Measurements from ENCODE around the gene NUAK1.

The NUAK1 gene

GRCh38 chr12:106062693-106063092 is 76.1 kb downstream of the NUAK1 start:
- no peak for DNase-seq (ENCODE audit: low spot score)

GRCh38 chr12:106058256-106059182 is 80.2 kb downstream of the NUAK1 start:
- DNase-seq (ENCODE audit: low spot score): no peak

DNA sequence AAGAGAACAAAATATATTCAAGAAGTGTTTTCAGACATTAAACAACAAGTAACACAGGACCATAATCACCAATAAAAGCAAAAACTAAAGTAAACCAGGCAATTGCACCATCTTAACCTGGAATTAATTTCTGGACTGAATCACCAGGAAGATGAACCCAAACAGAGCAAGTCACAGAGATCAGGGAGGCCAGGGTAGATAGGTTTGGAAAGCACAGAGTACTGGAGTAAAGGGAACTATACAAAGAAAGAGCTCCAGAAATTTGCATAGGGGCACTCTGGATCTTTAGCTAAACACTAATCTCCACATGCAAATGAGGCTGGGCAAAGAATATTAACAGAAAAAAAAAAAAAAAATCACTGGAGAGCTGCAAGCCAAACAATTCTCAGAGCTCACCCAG is 84.7 kb downstream of the NUAK1 start:
- no peak for DNase-seq (ENCODE audit: low spot score)

- peak; percentile 58 for DNase-seq (ENCODE audit: low spot score)
Measured at GRCh38 chr12:106051853-106052531, 86.8 kb downstream of the NUAK1 start.

GRCh38 chr12:106049546-106049945 is 89.2 kb downstream of the NUAK1 start:
- no peak for DNase-seq (ENCODE audit: low spot score)

DNA sequence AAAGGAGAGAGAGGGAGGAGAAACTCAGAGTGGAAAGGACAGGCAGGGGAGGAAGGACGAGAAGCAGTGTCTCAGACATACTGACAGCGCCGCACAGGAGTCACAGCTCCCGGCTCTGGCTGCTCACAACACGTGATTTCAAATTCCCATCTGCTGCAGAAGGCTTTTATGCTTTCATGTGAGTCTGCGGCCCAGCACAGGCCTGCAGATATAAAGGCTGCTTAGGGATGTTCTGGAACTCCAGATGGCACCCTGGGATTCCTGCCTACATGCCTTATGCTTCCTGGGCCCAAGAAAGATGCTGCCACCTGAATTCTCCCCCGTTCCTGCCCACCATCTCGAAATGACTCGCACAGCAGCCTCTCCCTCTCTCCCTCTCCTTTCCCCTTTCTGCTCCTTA is 89.6 kb downstream of the NUAK1 start:
- no peak for DNase-seq (ENCODE audit: low spot score)

- DNase-seq (ENCODE audit: low spot score): no peak
Measured at GRCh38 chr12:106048676-106049075, 90.1 kb downstream of the NUAK1 start.

GRCh38 chr12:106048016-106048415 is 90.7 kb downstream of the NUAK1 start:
- no peak for DNase-seq (ENCODE audit: low spot score)

- no peak for DNase-seq (ENCODE audit: low spot score)
Measured at GRCh38 chr12:106046947-106047346, 91.8 kb downstream of the NUAK1 start.

DNA sequence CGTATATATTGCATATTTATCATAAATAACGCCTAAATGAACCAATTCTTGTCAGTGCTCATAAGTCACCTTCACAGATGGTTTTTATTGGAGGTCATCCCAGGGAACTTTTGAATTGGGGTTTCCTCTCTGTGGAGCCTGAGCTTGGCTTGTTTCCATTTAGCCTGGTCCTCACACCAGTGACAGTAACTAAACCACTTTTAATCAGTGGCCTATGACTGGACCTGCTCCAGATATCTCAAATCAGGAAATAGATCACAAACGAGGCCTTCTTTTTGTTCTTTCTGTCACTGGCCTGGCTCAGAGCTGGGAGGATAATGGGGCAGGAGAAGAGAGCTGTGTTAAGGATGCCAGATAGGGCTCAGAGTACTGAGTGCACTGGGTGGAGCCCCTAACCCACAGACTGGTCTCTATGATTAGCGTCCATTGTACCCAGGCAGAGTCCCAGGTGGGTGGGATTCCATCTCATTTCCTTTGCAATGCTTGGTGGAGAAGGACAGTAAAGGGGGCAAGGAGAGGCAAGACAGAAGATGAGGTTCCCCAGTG is 92.4 kb downstream of the NUAK1 start:
- DNase-seq (ENCODE audit: low spot score): no peak

- no peak for DNase-seq (ENCODE audit: low spot score)
Measured at GRCh38 chr12:106045251-106045674, 93.5 kb downstream of the NUAK1 start.

DNA sequence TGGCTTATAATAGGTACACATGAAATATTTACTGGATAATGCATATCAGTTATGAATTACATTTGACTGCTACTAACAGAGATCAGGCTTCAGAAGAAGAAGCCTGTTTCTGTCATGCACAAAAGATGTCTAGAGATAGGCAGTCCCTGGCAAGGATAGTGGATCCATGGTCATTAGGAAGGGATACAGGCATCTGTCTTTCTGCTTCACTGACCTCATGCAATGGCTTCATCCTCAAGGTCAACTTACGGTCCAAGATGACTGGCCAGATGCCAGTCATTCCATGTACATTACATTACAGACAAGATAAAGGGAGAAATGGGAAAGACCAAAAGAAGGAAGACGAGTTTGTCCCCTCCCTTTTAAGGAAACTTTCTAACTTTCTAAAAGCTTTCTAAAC is 94.0 kb downstream of the NUAK1 start:
- no peak for DNase-seq (ENCODE audit: low spot score)

DNA sequence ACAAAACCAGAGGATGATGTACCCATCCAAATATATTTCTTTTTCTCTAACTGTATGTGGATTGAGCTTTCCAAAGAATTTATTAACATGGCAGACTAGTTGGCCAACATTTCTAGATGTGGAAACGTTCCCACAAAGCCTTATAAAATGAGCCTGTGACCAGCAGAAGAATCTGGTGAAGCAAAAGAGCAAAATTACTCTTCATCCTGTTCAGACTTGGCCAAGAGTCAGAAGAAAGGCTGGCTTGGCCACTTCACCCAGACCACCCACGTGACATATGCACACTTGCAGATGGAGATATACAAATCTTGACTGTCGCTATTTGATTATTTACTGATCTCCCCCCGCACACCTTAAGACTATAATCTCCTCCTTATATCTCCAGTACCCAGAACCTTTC is 96.7 kb downstream of the NUAK1 start:
- no peak for DNase-seq (ENCODE audit: low spot score)

DNA sequence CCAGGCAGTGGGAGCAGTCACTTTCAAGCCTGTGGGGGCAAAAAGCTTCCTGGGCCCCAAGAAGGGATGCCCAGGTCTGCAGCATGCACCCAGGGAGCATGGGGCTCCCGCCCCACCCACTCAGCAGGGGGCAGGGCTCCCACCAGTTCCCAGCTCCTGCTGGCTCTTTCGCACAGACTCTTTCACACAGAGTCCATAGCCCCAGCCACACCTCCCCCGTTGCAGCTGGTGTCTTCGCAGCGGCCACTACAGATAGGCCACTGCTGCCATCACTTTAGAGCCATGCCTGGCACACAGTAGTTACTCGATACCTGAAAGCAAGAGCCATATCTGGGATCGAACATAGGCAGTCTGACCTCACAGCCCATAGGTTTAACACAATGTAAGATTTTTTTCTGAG is 98.2 kb downstream of the NUAK1 start:
- DNase-seq (ENCODE audit: low spot score): no peak

- DNase-seq (ENCODE audit: low spot score): no peak
Measured at GRCh38 chr12:106039646-106040404, 98.9 kb downstream of the NUAK1 start.

DNA sequence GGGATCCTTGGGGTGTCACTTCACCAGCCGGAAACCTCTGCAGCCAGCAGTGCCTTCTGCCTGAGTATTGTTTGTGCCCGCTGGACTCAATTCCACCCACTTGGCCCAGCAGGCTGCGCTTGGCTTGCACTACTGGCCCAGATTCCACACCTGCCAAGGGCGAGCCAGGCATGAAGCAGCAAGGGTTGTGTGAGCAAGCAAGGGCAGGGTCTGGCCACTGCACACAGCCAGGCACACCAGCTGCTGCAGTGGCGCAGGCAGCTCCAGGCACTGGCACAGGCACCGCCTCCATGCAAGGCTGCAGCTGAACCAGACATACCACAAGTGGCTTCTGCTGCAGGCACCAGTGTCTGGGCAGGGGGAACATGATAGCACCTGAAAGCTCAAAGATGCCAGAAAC is 99.5 kb downstream of the NUAK1 start:
- no peak for DNase-seq (ENCODE audit: low spot score)

- DNase-seq (ENCODE audit: low spot score): no peak
Measured at GRCh38 chr12:106037524-106038298, 101.0 kb downstream of the NUAK1 start.

DNA sequence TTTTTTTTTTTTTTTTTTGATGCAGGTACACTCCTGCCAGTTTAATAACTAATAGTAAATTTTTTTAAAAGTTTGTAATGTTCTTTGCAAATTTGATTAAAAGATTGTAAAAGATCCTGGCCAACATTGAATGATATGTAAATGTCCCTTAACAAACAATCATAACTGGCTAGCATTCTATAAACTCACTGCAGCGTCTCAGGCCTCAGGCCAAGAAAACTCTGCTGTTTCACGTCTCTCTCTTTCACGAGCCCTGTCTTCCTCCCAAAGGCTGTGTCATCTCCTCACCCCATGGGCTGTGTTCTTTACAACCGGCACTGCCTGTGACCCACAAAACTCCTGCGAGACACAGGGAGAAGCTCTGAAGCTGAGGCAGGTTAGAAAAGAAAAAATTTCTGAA is 103.3 kb downstream of the NUAK1 start:
- no peak for DNase-seq (ENCODE audit: low spot score)

GRCh38 chr12:106034316-106034715 is 104.4 kb downstream of the NUAK1 start:
- no peak for DNase-seq (ENCODE audit: low spot score)

DNA sequence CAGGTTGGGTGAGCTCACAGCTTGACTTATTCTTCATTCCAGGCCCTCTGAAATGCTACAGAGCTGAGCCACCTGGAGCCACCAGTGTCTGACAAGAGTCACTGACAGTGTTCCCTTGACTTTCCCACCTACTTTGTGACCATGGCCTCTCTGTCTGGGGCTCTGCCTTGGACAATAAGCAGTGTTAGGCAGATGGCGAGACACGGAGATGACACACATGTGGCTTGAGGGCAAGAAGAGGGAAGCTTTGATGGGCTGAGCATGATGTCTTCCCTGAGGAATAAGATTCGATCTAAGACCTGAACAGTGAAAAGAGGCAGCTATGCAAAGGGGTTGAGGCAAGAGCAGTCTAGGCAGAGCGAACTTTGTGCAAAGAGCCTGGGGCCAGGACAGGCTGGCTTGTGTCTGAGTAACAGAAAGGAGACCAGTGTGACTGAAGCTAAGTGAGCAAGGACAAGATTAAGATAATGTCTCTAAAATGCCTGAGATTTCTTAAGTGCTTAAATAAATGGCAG is 105.5 kb downstream of the NUAK1 start:
- DNase-seq (ENCODE audit: low spot score): no peak

- no peak for DNase-seq (ENCODE audit: low spot score)
Measured at GRCh38 chr12:106032623-106032925, 106.2 kb downstream of the NUAK1 start.

Measured in COLO829 (cell line).